K562 (cell line): ENCODE measurements around the gene EXOC2. TPM values are rescaled to one million over a fixed set of nuclear protein-coding genes. Genes with fewer than 3 reads are reported as not detected.

Experiments used
- ATAC-seq: fragments of 200-7000 bp; cut with Tn5 transposase; 3 replicates; pipeline ENCODE4 v1.9.1; 2020; ENCODE audit warnings: moderate library complexity
- BruUV-seq: library from RNA; stranded (reverse); fragments of 400-500 nt; replicated peaks from 2 replicates; lab custom pipeline; 2021; lab: Mats Ljungman, UMichigan
- CTCF ChIA-PET: fragments of 300-600 bp; formaldehyde crosslinking; extraction: SDS; loops from one replicate; lab custom pipeline; 2021; ENCODE audit warnings: low intra/inter-chr PET ratio; lab: Yijun Ruan, JAX
- POLR2A ChIA-PET: fragments of 300-600, 350-650 bp; sonication (Branson Sonifier 250); formaldehyde crosslinking; extraction: SDS; loops from one replicate; lab custom pipeline; 2021; ENCODE audit warnings: antibody characterized with exemption, inconsistent platforms; lab: Yijun Ruan, JAX
- DNase-seq, 4 experiments: peaks; one replicate each; pipeline versions ENCODE4 v3.0.0 to v3.0.0-alpha.2; 2011 to 2018; ENCODE audit warnings: low spot score in 3 of 4, mixed read lengths in 3 of 4; ENCODE audit errors: extremely low read depth in 1 of 4
- FAIRE-seq: peaks from 2 replicates; lab custom pipeline; 2011; peaks lifted over from hg19 to GRCh38; lab: Jason Lieb, UNC
- H2AFZ ChIP-seq: 2 replicates; pipeline ENCODE4 v1.6.0; 2011; ENCODE audit warnings: low read depth, low read length, control low read depth, inconsistent platforms
- H3K27ac ChIP-seq: fragments of 200-600 bp; 3 replicates; pipeline ENCODE4 v1.8.0; 2011; ENCODE audit warnings: low read depth, mild to moderate bottlenecking, control low read depth, inconsistent platforms, low read length, moderate library complexity, mixed read lengths; ENCODE audit errors: extremely low read depth
- H3K27me3 ChIP-seq, 2 experiments: fragments of 300-600 bp in 1 of 2; 2 replicates in 1 of 2; 3 replicates in 1 of 2; pipeline versions ENCODE4 v1.6.0 to v1.8.0; 2011; ENCODE audit warnings: inconsistent platforms in 2 of 2, low read length in 2 of 2, mild to moderate bottlenecking in 1 of 2, mixed read lengths in 1 of 2, moderate library complexity in 1 of 2; ENCODE audit not compliant: control insufficient read depth in 2 of 2, insufficient read depth in 2 of 2
- H3K36me3 ChIP-seq: fragments of 300-600 bp; 3 replicates; pipeline ENCODE4 v1.8.0; 2011; ENCODE audit warnings: mild to moderate bottlenecking, low read length, inconsistent platforms; ENCODE audit not compliant: control insufficient read depth, insufficient read depth
- H3K4me1 ChIP-seq, 2 experiments: fragments of 200-600 bp in 1 of 2; replicated peaks in 1 of 2; 2 replicates in 1 of 2; 3 replicates in 1 of 2; pipeline versions ENCODE4 v1.5.1 to v1.8.0; 2011; ENCODE audit warnings: inconsistent platforms in 2 of 2, low read length in 2 of 2, mild to moderate bottlenecking in 1 of 2, mixed read lengths in 1 of 2, moderate library complexity in 1 of 2; ENCODE audit not compliant: control insufficient read depth in 2 of 2, insufficient read depth in 2 of 2
- H3K4me2 ChIP-seq: 2 replicates; pipeline ENCODE4 v1.6.1; 2011; ENCODE audit warnings: low read length, control low read depth, inconsistent platforms, mixed read lengths; ENCODE audit not compliant: insufficient read depth
- H3K4me3 ChIP-seq: fragments of 200-600 bp; sonication (generic), shearing (Covaris generic); 2 replicates; pipeline ENCODE4 v1.5.1; 2016; ENCODE audit warnings: control low read depth, inconsistent platforms
- H3K79me2 ChIP-seq: fragments of 200-600 bp; 3 replicates; pipeline ENCODE4 v1.8.0; 2011; ENCODE audit warnings: low read length, inconsistent platforms; ENCODE audit not compliant: control insufficient read depth, insufficient read depth
- H3K9ac ChIP-seq, 2 experiments: 2 replicates each; pipeline versions ENCODE4 v1.6.0 to v1.6.1; 2011; ENCODE audit warnings: low read depth in 2 of 2, low read length in 2 of 2, control low read depth in 1 of 2, inconsistent platforms in 1 of 2, mild to moderate bottlenecking in 1 of 2, mixed read lengths in 1 of 2; ENCODE audit not compliant: insufficient read depth in 1 of 2
- H3K9me1 ChIP-seq: one replicate; pipeline ENCODE4 v1.6.0; 2011; ENCODE audit warnings: inconsistent platforms, mild to moderate bottlenecking, low read length, moderate library complexity; ENCODE audit not compliant: control insufficient read depth, insufficient read depth
- H3K9me3 ChIP-seq: replicated peaks from 2 replicates; pipeline ENCODE4 v1.5.1; 2011; ENCODE audit warnings: low read depth, low read length, inconsistent platforms; ENCODE audit not compliant: control insufficient read depth, insufficient read depth
- H4K20me1 ChIP-seq: replicated peaks from 2 replicates; pipeline ENCODE4 v1.6.1; 2011; ENCODE audit warnings: low read length, inconsistent platforms, mixed read lengths; ENCODE audit not compliant: control insufficient read depth, insufficient read depth
- HEY1 ChIP-seq: fragments of 250-450 bp; sonication (Bioruptor Pico); IDR thresholded peaks from 2 replicates; pipeline ENCODE4 v1.5.0; 2020; ENCODE audit warnings: mild to moderate bottlenecking, moderate library complexity, borderline replicate concordance
- NFIC ChIP-seq: fragments of 450-650 bp; IDR thresholded peaks from 2 replicates; pipeline ENCODE4 v1.6.1; 2017; ENCODE audit warnings: mild to moderate bottlenecking, inconsistent platforms
- NFIX ChIP-seq: fragments of 250-450 bp; sonication (Bioruptor Pico); IDR thresholded peaks from 2 replicates; pipeline ENCODE4 v1.4.0; 2020; ENCODE audit warnings: low read depth, mild to moderate bottlenecking, moderate library complexity
- NR2C1 ChIP-seq, 2 experiments: fragments of 450-650 bp; IDR thresholded peaks; 2 replicates each; pipeline ENCODE4 v1.6.1; 2017; ENCODE audit warnings: mild to moderate bottlenecking in 2 of 2, antibody characterized with exemption in 1 of 2, inconsistent platforms in 1 of 2, missing compliant biosample characterization in 1 of 2, missing genetic modification characterization in 1 of 2
- POLR2AphosphoS2 ChIP-seq: IDR thresholded peaks from 2 replicates; pipeline ENCODE4 v1.6.1; 2012; ENCODE audit warnings: low read length, improper control_type of control experiment
- SMAD2 ChIP-seq: fragments of 150-350 bp; IDR thresholded peaks from 2 replicates; pipeline ENCODE4 v1.6.1; 2014; ENCODE audit warnings: low read depth, mild to moderate bottlenecking, low read length
- WGBS: fragments of 100-300 bp; shearing (Covaris generic); methylation state at CpG from one replicate; pipeline ENCODE4 v1.1.6; 2016; ENCODE audit warnings: low coverage, mixed read lengths; ENCODE audit not compliant: insufficient coverage; ENCODE audit errors: missing lambda C conversion rate; 5-methylcytosine and 5-hydroxymethylcytosine counted together
- in situ Hi-C: fragments of 300-500 bp; cut with MboI; formaldehyde crosslinking; loops from 4 replicates; pipeline ENCODE4 v1.15.0; 2018; ENCODE audit warnings: inconsistent platforms, mixed read lengths
- intact Hi-C: fragments of 100-400 bp; cut with micrococcal nuclease; formaldehyde crosslinking; loops from 2 replicates; pipeline ENCODE4 v1.14.2; 2022
- polyA plus RNA-seq, 8 experiments: library from polyadenylated mRNA; depleted of rRNA in 4 of 8; stranded (reverse) in 5 of 8; unstranded in 3 of 8; fragments of >200 nt; fragmentation: Nextera tagmentation in 2 of 8; fragmentation: Illumina TruSeq in 1 of 8; extraction: Ambion mirVana in 2 of 8; extraction: Trizol in 1 of 8; gene quantifications; 2 replicates each; pipeline versions ENCODE4 v1.2.1 to v1.2.3, GENCODE V29; 2011 to 2014; ENCODE audit warnings: inconsistent platforms in 1 of 8, missing spikeins in 1 of 8
- total RNA-seq, 7 experiments: library from RNA; depleted of rRNA in 6 of 7; stranded (reverse); fragments of >200 nt in 6 of 7; fragmentation: Illumina TruSeq in 2 of 7; extraction: Trizol in 2 of 7; gene quantifications; 2 replicates each; pipeline versions ENCODE4 v1.2.1 to v1.2.3, GENCODE V29; 2011 to 2021; ENCODE audit warnings: low replicate concordance in 1 of 7

EXOC2 gene
- total and polyA plus RNA-seq, 9 of the 15 experiments (the other 6 are each of a cell fraction or from before 2014, with no cell fraction given): 12.2 to 30.2 (median 24.2) TPM

DNA sequence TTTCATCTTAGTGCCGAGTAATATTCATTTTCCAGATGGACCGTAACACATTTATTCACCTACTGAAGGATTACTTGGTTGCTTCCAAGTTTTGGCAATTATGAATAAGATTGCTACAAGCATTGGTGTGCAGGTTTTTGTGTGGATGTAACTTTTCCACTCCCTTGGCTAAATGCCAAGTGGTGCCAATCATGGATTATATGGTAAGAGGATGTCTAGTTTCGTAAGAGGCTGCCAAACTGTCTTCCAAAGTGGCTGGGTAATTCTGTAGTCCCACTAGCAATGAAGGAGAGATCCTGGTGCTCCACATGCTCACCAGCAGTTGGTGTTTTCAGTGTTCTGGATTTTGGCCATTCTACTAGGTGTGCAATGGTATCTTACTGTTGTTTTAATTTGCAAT is 184.3 kb downstream of the EXOC2 start:
- Histone ChIP-seq H3K9me3 (no peaks in the 10 kb centered on the region), H3K27me3 (no peaks in the 10 kb centered on the region), H3K4me3 (no peak overlapping the region), H3K9me1 (no peaks in the 10 kb centered on the region), H3K9ac (no peak overlapping the region), H4K20me1 (no peaks in the 10 kb centered on the region), H3K27ac (no peak overlapping the region), H3K4me1 (peaks cover 0 to 4% of the 10 kb centered on the region in 2 experiments; a peak in 1 of 5 replicates), H3K4me2 (no peak overlapping the region), H2AFZ (no peak overlapping the region), H3K79me2 (no peaks in the 10 kb centered on the region), H3K36me3 (no peaks in the 10 kb centered on the region)
- in situ Hi-C loops: no loop called here
- ChIA-PET CTCF (no interaction called here), POLR2A (no interaction called here)
- 43% methylated on average over 3 of the region's 3 CpGs for WGBS
- no TSS peak for BruUV-seq
- FAIRE-seq: no peak
- intact Hi-C loops: no loop called here
- no peak for ATAC-seq
- no peak for DNase-seq
- TF ChIP-seq POLR2AphosphoS2: no peak
- 0 out of 2 replicates have a peak, but pooled peaks have one; percentile 41 for TF ChIP-seq NFIX (CRISPR knock-in tag)
- peak; percentile 74 for TF ChIP-seq NFIC

GRCh38 chr6:508006-508405 is 184.9 kb downstream of the EXOC2 start:
- no peaks in the 10 kb centered on the region for H3K27me3 ChIP-seq
- BruUV-seq: no TSS peak
- intact Hi-C loops: no loop called here
- no peak overlapping the region for H3K4me3 ChIP-seq
- H2AFZ ChIP-seq: no peak overlapping the region
- H3K79me2 ChIP-seq: no peaks in the 10 kb centered on the region
- no peak for TF ChIP-seq SMAD2
- TF ChIP-seq HEY1 (CRISPR knock-in tag): no peak
- no peak for TF ChIP-seq NR2C1 (IDR thresholded peaks at IDR 0.05)
- no peak for TF ChIP-seq NR2C1 (tag; IDR thresholded peaks at IDR 0.05)
- no peak overlapping the region for H3K4me2 ChIP-seq
- peaks cover 0 to 4% of the 10 kb centered on the region in 2 experiments; a peak in 1 of 5 replicates for H3K4me1 ChIP-seq
- WGBS: 69% methylated on average over 9 of the region's 9 CpGs
- ATAC-seq (no peak), DNase-seq (no peak), FAIRE-seq (peak; percentile 23)
- H3K9me3 ChIP-seq: no peaks in the 10 kb centered on the region
- no peak overlapping the region for H3K27ac ChIP-seq
- CTCF ChIA-PET: no interaction called here
- no peak overlapping the region for H3K9ac ChIP-seq
- H4K20me1 ChIP-seq: no peaks in the 10 kb centered on the region
- in situ Hi-C loops: no loop called here
- POLR2A ChIA-PET: no interaction called here
- no peaks in the 10 kb centered on the region for H3K9me1 ChIP-seq
- no peaks in the 10 kb centered on the region for H3K36me3 ChIP-seq
